Astrocyte of the hippocampus (primary cell): ENCODE measurements around the gene FXYD3.

Source experiments
- DNase-seq: peaks from one replicate; pipeline ENCODE4 v3.0.0; 2011; ENCODE audit warnings: low read depth, low spot score

FXYD3 gene

GRCh38 chr19:35115177-35115951, at the start of gene FXYD3:
Gene FXYD3, plus strand, starts transcription at chr19:35115823. Its CDS starts 3,554 bp downstream, at chr19:35119377.
- no peak for DNase-seq

DNA sequence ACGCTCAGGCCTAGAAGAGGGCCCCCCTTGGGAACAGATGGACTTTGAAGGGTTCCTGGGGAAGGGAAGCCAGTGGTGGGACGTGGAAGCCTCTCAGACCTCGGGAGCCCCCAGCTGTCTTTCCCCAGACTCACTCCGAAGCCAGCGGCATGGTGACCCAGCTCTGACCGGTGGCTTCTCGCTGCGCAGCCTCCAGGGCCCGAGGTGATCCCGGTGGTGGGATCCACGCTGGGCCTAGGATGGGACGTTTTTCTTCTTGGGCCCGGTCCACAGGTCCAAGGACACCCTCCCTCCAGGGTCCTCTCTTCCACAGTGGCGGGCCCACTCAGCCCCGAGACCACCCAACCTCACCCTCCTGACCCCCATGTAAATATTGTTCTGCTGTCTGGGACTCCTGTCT, 49.5 kb upstream of the FXYD3 start:
- no peak for DNase-seq

DNA sequence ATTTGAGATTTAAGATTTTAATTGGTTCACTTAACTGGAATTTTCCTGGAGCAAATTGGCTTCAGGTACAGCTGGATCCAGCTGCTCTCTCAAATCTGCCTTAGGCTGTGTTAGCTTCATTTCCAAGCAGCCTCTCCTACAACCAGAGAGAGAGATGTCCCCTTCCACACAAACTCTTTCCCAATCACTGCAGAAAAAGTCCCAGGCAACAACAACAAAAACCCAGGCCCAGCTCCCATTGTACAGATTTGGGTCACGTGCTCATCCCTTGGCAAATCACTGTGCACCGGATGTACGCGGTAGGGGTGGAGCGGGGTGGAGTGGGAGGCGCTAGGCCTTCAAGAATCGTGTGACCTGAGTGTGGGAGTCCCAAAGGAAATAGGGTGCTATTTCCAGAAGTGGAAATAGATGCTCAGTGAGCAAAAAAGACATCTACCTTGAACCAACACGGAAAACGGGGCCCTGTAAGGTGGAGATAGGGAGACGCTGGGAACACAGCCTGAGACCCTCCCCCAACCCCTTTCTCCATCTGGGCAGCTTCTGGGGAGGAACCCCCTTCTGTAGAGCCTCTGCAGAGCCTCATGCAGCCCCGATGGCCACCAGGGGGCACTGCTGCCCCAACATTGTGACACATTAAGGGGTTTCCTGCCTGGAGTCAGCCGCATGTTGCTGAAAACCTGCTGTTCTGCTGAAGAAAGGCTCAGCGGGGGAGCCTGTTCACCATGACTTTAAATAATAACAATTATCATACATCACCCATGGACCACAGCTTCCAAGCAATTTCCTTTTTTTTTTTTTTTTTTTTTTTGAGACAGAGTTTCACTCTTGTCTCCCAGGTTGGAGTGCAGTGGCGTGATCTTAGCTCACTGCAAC, 48.7 kb upstream of the FXYD3 start:
- peak; percentile 89 for DNase-seq

- DNase-seq, result no peak
These were observed 46.5 kb upstream of the FXYD3 start for GRCh38 chr19:35068941-35069634.

DNA sequence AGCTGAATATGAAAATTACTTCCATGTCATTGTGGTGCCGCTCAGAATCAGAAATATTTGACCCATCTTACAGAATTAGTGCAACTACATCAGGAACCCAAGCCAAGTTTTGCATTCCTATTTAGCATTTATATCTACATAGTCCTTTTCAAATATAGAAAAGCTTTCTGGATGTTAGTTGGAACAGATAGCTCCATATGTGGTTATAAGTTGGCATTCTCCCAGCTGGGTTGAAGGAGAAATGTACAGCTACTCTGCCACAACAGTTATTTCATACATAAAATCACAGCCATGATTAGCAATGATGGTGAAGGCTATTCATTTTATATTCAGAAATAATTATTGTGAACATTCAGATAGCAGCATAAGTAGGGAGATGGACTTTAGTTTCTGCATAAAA, 45.9 kb upstream of the FXYD3 start:
- no peak for DNase-seq

- DNase-seq, result no peak
These were observed 45.2 kb upstream of the FXYD3 start for GRCh38 chr19:35070471-35070870.

DNA sequence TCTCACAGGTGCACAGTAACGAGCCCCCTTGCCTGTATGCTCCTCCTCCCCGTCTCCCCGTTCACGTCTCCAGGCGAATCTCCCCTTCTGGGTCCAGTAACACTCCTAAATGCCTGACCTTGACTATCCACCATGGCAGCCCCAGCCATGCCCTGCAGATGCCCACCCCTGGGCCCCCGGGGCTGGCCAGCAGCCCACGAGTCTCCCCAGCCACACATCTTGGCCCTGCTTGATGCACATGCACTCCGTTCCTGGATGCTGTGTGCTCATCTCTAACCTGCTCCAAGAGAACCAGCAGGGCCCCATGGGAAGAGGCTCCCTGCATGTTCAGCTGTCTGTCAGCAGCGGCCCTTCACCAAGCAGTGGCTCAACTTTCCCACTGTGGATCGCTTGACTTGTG, 42.1 kb upstream of the FXYD3 start:
- DNase-seq, result no peak

- DNase-seq, result no peak
These were observed 41.7 kb upstream of the FXYD3 start for GRCh38 chr19:35073941-35074340.

DNA sequence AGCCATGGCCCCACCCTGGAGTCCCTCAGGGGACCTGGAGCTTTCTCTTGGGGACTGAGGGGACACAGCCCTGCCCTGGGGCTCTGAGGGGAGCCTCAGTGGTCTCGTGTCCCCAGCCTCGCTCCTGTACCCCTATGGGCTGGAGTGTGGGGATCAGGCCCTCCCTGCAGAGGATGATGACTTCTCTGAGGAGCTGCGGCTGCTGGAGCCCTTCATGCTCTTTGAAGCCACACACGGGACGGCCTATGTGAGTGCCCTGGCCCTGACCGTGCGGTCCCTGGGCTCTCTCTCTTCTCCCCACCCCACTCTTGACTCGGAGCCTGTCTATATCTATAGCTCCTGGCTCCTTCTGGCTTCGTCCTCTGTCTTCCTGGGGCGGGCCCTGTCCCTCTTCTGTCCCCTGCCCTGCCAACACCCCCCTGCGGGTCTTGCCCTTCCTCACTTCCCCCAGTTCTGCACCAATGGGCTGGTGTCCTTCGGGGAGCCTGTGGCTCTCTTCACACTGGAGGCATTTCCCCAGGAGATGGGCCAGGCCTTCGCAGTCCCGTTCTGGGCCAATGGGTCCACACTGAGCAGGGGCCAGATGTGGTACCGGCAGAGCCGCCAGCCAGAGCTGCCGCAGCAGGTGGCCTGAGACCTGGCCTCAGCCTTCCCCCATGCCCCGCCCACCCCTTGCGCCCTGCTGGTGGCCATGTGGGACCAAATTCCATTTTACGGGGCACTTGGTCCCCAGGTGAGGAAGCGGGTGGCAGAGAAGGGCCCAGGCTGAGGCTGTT, 41.0 kb upstream of the FXYD3 start:
- DNase-seq, result no peak

DNA sequence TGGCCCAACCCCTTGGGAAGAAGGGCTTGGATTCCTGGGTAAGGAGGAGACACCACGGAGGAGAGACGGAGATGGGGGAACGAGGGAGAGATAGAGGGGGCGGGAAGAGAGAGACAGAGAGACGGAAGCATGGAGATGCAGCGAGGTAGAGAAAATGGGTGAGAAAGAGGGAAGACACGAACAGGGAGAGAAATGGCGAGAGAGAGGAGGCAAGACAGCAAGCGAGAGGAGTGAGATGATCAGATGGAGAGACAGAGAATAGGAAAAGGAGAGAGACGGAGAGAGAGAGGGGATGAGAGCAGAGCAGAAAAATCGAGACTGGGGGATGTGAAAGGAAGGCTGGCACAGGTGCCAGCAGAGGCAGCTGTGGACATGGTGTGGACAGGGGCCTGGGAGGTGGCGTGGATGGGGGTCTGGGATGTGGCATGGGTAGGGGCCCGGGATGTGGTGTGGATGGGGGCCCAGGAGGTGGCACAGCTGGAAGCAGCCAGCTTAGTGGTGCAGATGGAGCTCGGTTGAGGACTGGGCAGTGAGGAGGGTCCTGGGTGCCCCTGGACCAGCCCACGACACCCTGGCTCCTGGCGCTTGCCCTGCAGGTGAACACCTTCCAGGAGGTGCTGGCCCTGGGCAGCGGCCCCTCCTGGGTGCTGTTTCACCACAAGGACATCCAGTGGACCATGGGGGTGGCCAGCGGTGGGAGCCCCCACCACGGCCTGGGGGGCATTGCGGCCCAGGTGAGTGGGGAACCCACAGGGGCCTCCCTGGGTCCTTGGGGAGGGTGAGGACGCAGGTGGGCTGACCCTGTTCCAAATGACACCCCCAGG, 40.2 kb upstream of the FXYD3 start:
- no peak for DNase-seq

- DNase-seq, result no peak
These were observed 39.6 kb upstream of the FXYD3 start for GRCh38 chr19:35076026-35076370.

- DNase-seq, result no peak
These were observed 39.0 kb upstream of the FXYD3 start for GRCh38 chr19:35076657-35077056.

- DNase-seq, result no peak
These were observed 38.0 kb upstream of the FXYD3 start for GRCh38 chr19:35077411-35078223.

- DNase-seq, result no peak
These were observed 35.8 kb upstream of the FXYD3 start for GRCh38 chr19:35079826-35080225.

DNA sequence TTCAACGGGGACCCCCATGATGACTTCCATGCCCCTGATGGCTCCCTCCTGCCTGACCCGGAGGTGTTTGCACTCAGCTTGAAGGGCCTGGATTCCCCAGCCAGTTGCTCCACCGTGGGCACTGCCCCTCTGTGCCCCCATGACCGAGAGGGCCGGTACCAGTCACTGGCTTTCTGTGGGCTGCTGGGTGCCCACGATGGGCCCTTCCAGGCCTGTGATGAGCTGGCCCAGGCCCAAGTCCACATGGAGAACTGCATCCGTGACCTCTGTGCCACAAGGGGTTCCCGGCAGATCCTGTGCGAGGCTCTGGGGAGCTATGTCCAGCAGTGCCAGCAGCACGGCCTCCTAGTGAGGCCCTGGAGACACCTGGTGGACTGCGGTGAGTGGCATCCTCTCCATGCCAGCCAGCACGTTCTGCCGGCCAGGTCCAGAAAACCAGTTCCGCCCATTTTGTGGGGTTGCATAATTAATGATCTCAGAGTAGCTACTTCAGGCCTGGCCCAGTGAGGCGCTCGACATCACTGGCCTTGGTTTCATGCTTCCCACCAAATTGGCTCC, 34.9 kb upstream of the FXYD3 start:
- DNase-seq, result no peak

GRCh38 chr19:35081201-35081600, 34.4 kb upstream of the FXYD3 start:
- DNase-seq, result no peak

DNA sequence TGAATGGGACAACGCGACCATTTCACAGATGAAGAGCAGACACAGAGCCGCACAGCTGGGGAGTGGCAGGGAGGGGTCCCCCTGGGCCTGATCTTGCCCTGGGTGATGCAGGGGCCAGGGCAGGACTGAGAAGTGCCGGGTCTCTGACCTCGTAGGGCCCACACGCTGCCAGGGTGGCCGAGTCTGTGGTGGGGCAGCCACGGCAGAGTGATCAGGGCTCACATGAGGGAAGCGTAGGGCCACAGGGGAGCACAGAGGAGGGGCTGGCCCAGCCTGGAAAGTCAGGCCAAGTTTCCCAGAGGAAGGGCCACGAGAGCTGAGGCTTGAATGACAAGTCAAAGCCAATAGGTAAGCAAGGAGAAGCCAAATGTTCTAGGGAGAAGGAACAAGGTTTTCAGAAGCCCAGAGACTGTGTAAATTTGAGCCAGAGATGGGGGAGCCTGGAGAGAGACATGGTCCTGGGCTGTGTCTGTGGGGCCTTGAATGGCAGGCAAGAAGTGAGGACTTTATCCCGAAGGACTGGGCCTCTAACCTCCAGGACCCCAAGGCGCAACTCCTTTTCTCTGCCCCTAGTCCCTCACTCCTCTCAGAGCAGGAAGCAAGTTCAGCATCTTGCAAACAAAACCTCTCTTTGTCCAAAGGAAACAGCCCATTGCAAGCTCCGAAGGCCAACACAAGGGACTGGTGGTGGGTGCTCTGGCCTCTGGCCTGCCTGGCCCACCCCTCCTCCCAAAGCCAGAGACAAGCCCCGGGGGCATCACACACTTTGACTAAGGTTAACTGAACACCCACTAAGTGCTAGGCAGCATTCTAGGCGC, 31.7 kb upstream of the FXYD3 start:
- DNase-seq, result no peak

GRCh38 chr19:35084509-35084762, 31.2 kb upstream of the FXYD3 start:
- DNase-seq, result no peak

DNA sequence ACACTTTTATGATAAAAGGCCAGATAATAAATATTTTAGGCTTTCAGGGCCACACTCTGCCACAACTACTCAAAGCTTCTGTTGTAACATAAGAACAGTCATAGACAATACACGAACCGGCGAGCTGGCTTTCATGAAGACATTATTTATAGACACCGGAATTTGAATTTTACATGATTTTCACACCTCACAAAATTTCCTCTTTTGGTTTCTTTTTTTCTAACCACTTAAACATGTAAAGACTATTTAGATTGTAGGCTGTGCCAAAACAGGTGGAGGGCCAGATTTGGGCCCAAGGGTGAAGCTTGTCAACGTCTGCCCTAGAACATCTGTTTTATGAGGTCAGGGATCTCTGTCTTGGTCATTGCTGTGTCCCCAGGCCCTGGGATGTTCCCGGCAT, 29.7 kb upstream of the FXYD3 start:
- DNase-seq, result no peak
